ENCODE results near the gene GUCY2D. TPM values are rescaled to one million over a fixed set of nuclear protein-coding genes. Genes with fewer than 3 reads are reported as not detected.

GUCY2D gene
- total RNA-seq, 4 donors from 2014 or later: not detected

DNA sequence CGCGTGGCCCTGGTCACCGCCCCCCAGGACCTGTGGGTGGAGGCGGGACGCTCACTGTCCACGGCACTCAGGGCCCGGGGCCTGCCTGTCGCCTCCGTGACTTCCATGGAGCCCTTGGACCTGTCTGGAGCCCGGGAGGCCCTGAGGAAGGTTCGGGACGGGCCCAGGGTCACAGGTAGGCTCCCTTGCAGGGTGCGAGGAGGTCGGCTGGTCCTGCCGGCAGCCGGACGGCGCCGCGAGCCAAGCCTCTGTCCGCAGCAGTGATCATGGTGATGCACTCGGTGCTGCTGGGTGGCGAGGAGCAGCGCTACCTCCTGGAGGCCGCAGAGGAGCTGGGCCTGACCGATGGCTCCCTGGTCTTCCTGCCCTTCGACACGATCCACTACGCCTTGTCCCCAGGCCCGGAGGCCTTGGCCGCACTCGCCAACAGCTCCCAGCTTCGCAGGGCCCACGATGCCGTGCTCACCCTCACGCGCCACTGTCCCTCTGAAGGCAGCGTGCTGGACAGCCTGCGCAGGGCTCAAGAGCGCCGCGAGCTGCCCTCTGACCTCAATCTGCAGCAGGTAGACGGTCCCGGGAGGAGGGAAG is 1.3 kb downstream of the GUCY2D start:
- Histone ChIP-seq H3K27ac (no peak overlapping the region), H3K36me3 (no peaks in the 10 kb centered on the region), H3K4me1 (peaks cover 15% of the 10 kb centered on the region), H3K27me3 (peaks cover 72% of the 10 kb centered on the region), H3K9me3 (no peaks in the 10 kb centered on the region), H3K4me3 (peak overlapping the region; percentile 39)
- DNase-seq (ENCODE audit: low spot score in 2 of 2): peak in 1 of 2 donors; percentile 59
- WGBS: 86% methylated on average over 20 of the region's 44 CpGs
- TF ChIP-seq POLR2AphosphoS5 (IDR thresholded peaks at IDR 0.05) (no peak), EP300 (IDR thresholded peaks at IDR 0.05) (no peak), POLR2A (IDR thresholded peaks at IDR 0.05) (no peak)
- TF ChIP-seq, protein P1, sequence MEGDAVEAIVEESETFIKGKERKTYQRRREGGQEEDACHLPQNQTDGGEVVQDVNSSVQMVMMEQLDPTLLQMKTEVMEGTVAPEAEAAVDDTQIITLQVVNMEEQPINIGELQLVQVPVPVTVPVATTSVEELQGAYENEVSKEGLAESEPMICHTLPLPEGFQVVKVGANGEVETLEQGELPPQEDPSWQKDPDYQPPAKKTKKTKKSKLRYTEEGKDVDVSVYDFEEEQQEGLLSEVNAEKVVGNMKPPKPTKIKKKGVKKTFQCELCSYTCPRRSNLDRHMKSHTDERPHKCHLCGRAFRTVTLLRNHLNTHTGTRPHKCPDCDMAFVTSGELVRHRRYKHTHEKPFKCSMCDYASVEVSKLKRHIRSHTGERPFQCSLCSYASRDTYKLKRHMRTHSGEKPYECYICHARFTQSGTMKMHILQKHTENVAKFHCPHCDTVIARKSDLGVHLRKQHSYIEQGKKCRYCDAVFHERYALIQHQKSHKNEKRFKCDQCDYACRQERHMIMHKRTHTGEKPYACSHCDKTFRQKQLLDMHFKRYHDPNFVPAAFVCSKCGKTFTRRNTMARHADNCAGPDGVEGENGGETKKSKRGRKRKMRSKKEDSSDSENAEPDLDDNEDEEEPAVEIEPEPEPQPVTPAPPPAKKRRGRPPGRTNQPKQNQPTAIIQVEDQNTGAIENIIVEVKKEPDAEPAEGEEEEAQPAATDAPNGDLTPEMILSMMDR (IDR thresholded peaks at IDR 0.05): no peak

DNA sequence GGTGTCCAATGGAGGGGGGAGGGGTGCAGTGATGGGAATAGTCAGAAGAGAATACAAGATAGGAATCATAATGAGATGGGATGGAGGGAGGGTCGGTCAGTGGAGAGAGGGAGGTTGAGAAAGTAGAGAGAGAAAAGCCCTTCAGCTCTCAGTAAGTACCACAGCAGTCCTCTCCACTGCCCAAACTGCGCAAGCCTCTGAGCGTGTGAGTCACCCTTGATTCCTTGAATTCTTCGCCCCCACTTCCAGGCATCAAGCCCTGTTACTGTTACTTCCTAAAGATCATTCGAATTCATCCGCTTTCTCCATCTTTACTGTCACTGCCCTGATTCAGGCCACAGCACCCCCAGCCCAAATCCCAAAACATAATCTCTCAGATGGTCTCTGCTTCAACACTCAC is 2.5 kb downstream of the GUCY2D start:
- TF ChIP-seq EP300 (IDR thresholded peaks at IDR 0.05) (no peak), POLR2AphosphoS5 (IDR thresholded peaks at IDR 0.05) (no peak), POLR2A (IDR thresholded peaks at IDR 0.05) (no peak)
- TF ChIP-seq, protein P1 (IDR thresholded peaks at IDR 0.05): no peak
- Histone ChIP-seq H3K4me3 (no peak overlapping the region), H3K27ac (no peak overlapping the region), H3K27me3 (peaks cover 62% of the 10 kb centered on the region), H3K4me1 (peaks cover 15% of the 10 kb centered on the region), H3K9me3 (no peaks in the 10 kb centered on the region), H3K36me3 (no peaks in the 10 kb centered on the region)
- WGBS: 94% methylated on average over 6 of the region's 6 CpGs
- DNase-seq (ENCODE audit: low spot score in 2 of 2): peak in 1 of 2 donors; percentile 14

DNA sequence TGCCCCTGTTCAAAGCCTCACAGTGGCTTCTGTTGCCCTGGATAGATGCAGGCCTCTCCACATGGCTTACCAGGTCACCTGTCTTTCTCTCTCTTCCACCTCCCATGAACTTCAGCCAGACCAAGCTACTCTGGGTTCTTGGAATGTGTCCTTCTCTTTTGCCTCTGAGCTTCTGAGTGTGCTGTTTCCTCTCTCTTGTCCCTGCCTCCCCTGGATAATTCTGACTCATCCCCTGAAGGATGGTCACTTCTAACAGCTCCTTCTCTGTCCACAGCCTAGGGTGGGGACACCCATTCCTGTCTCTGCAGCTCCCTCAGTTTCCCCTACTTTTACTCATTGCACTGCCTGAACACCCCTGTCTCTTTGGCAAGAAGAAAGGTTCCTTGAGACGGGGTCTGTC is 2.9 kb downstream of the GUCY2D start:
- TF ChIP-seq, protein P1 (IDR thresholded peaks at IDR 0.05): no peak
- TF ChIP-seq POLR2AphosphoS5 (IDR thresholded peaks at IDR 0.05) (no peak), EP300 (IDR thresholded peaks at IDR 0.05) (no peak), POLR2A (IDR thresholded peaks at IDR 0.05) (no peak)
- Histone ChIP-seq H3K36me3 (no peaks in the 10 kb centered on the region), H3K4me3 (no peak overlapping the region), H3K27ac (no peak overlapping the region), H3K4me1 (peaks cover 15% of the 10 kb centered on the region), H3K9me3 (no peaks in the 10 kb centered on the region), H3K27me3 (peaks cover 60% of the 10 kb centered on the region)
- DNase-seq (ENCODE audit: low spot score in 2 of 2): peak in 1 of 2 donors; percentile 5
- 95% methylated on average over 1 of the region's 1 CpG for WGBS

DNA sequence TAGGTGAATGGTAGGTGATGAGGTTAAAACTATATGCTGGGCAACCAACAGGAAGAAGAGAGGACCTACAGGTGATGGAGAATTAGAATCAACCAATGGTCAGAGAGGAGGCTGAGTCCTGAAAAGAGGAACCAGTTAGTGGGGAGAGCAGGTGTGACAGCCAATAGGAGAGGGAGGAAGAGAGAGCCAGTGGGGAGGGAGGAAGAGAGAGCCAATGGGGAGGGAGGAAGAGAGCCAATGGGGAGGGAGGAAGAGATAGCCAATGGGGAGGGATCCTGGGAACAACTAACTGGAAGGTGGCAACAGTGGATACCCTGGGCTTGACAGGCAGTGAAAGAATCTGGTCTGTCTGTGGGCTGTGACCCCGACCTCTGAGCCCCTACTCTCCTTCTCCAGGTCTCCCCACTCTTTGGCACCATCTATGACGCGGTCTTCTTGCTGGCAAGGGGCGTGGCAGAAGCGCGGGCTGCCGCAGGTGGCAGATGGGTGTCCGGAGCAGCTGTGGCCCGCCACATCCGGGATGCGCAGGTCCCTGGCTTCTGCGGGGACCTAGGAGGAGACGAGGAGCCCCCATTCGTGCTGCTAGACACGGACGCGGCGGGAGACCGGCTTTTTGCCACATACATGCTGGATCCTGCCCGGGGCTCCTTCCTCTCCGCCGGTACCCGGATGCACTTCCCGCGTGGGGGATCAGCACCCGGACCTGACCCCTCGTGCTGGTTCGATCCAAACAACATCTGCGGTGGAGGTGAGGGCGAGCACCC is 3.7 kb downstream of the GUCY2D start:
- no peaks in the 10 kb centered on the region for H3K9me3 ChIP-seq
- peak in 1 of 2 donors; percentile 60 for DNase-seq (ENCODE audit: low spot score in 2 of 2)
- H3K4me3 ChIP-seq: no peak overlapping the region
- H3K27ac ChIP-seq: no peak overlapping the region
- H3K4me1 ChIP-seq: peaks cover 15% of the 10 kb centered on the region
- TF ChIP-seq POLR2AphosphoS5 (IDR thresholded peaks at IDR 0.05): no peak
- TF ChIP-seq, protein P1 (IDR thresholded peaks at IDR 0.05): no peak
- TF ChIP-seq EP300 (IDR thresholded peaks at IDR 0.05): no peak
- TF ChIP-seq POLR2A (IDR thresholded peaks at IDR 0.05): no peak
- H3K27me3 ChIP-seq: peaks cover 52% of the 10 kb centered on the region
- 93% methylated on average over 20 of the region's 30 CpGs for WGBS
- H3K36me3 ChIP-seq: no peaks in the 10 kb centered on the region

Measured in suprapubic skin (tissue), 4 donors.